HG03378 (cell line): ENCODE data around the gene FKBP3.

Experiments
- ATAC-seq: cut with Tn5 transposase; IDR thresholded peaks from one replicate; pipeline ENCODE4 v1.9.1; 2021; ENCODE audit warnings: mild to moderate bottlenecking, moderate library complexity; ENCODE audit not compliant: unreplicated experiment

Gene FKBP3

DNA sequence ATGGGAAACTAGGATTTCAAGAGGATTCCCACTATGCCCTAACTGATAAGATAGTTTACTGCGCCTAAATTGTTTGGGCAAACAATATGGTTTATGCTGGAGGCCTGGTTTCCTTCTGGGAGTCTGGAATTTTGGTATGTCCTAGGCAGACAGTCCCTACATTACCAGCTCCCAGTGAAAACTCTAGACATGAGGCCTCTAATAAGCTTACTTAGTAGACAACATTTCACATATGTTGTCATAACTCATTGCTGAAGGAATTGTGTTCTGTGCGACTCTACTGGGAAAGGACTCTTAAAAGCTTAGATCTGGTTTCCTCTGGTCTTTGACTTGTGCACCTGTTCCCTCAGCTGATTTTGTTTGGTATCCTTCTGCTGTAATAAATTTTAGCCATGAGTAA, 68.3 kb downstream of the FKBP3 start:
- ATAC-seq, result no peak
